DMS153 (cell line): ENCODE data around the gene PELI2.

ENCODE experiments used
- DNase-seq: peaks from one replicate; lab custom pipeline; 2025; lab: John Stamatoyannopoulos, UW

Gene PELI2

DNA sequence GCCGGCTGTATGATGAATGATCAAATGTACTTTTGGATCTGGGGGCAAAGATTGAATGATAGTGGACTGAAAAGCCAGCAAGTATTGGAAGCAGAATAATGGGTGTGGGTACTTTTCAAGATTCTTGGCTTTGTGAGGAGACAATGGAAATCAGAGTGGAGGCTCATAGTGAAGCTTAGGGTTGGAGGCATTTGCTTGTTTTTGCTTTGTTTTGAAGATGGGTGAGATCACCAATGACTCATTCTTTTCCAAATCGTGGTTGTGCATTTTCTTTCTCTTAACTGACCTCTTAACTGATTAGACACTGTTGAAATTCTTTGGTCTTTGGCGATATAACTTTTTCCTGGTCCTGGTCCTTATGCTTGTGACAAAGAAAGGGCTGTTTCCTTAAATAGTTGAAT lies 54.4 kb downstream of the PELI2 start:
- no peak for DNase-seq

DNA sequence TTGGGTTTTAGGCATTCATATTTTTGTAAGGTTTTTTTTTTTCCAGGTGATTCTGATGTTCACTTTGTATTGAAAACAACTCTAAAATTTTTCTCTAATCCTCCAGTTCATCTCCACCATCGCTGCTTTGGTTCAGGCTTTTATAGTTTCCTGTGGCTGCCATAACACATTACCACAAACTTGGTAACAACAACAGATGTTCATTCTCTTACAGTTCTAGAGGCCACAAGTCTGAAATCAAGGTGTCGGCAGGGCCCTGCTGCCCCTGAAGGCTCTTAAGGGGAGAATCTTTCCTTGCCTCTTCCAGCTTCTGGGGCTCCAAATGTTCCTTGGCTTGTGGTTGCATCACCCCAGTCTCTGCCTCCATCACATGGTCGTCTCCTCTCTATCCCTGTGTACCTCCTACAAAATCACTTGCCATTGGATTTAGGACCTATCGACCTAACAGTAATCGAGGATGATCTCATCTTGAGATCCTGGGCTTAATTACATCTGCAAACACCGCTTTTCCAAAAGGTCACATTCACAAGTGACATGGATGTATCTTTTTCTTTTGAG lies 55.2 kb downstream of the PELI2 start:
- no peak for DNase-seq

DNA sequence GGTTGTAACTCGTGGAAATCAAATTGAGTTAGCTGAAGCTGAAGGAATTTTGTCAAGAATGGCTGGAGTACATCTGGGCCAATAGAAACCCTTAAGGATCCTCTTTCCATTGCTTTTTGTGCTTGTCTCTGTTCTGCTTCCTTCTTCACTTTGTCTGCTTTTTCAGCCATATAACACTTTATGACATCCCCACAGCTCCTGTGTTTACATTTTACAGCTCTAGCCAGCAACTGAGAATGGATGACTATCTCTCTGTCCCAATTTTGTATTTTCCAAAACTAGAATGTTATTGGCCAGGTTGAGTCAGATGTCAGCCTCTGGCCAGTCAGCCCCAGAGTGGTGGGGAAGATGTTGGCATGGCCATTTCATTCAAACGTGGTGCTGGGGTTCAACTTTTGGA lies 57.6 kb downstream of the PELI2 start:
- DNase-seq = no peak

DNA sequence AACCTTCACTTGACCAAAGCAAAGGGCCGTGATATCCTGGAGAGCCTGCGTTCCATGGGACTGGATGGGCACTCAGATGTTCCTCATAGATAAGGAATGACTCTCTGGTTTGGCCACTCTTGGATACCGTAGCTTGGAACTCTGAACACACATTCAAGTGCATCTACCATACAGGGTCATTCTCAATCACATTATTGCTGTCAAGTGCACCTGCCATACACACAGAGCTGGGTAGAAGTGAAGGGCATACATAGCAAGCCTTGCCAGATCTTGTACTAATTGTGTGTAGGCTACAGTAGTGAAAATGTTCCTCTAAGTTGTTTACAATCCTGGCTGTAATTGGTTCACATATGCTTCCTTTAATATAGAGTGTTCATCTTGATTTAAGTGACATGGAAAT lies 58.3 kb downstream of the PELI2 start:
- DNase-seq = peak; percentile 21

DNA sequence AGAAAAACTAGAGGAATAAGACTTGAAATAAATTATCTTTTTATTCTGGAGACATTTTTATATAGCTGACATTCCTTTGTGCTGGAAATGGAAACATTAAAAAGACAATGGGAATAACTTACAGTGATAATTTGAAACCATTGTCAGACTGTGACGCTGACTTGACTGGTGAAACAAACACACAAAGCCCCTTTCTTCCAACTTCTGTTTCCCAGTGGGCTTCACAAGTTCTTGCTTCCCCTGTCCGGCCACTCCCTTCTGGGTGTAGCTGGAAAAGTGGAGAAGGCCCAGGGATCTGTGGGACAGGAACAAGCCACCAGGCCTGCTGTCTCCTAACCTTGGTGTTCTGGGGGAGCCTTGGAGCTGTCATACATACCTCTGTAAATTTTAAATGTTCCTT lies 58.8 kb downstream of the PELI2 start:
- no peak for DNase-seq

DNA sequence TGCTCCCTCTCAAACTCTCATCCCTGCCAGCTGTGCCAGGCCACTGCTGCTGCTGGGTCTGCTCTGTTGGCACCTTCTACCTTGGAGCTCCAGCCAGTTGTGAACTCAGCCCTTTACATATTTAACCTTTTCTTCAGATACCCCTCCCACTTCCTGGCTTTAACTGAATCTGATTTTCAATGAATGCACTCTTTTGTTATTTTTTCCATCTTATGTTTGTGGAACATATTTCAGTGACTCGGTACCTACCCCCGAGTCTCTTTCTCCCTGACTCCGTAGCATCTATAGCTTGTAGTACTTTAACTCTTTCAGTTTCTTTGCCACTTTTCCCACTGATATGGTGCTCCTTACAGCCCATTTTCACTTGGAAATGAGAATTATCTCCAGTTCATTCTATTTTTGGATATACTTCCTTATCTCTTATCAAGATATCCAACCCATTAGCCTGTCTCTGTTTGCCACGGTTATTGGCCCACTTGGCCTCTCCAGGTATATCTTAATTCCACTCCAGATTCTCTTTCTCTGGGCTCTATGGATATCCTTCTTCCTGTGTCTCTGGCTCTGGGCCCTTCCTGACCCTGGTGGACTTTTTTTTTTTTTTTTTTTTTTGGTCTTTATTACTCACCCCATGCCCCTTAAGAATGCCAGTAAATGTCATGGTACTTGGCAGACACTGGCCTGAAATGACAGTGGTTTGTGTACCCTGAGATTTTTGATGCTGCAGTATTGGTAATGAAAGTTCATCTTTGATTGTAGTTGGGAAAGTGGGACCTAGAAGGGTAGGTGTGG lies 62.7 kb downstream of the PELI2 start:
- DNase-seq = no peak

DNA sequence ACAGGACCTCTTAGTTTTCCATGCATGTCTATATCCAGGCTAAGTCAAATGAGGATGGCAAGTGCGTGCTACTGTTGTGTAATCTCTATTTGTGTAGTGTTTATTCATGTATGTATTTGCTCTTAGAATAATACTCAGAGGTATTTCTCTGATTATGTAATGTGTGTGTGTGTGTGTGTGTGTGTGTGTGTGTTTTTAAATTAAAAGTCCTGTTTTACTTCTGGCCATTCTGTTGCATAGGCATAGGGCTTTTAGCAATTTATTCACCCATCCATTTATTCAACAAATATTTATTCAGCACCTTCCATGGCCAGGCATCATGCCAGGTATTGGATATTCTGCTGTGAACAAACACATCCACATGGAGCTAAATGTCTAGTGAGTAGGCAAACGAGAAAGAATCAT lies 63.5 kb downstream of the PELI2 start:
- peak; percentile 99 for DNase-seq

DNA sequence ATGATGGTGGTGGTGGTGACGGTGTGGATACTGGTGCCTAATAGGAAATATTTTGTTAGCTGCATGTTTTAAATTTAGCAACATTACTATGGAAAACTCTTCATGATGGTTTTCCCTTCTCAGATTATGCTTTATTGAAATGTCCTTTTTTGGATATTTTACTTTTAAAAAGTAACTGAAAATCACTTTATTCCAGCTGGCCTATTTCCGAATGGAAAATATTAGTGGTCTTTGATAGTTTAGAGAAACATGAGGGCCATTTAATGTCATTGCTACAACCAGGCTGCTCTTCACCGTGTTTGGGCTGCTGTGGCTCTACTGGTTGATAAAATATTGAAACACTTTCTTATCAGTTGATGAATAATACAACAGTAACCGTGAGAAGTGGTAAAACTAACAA lies 64.2 kb downstream of the PELI2 start:
- DNase-seq = no peak

DNA sequence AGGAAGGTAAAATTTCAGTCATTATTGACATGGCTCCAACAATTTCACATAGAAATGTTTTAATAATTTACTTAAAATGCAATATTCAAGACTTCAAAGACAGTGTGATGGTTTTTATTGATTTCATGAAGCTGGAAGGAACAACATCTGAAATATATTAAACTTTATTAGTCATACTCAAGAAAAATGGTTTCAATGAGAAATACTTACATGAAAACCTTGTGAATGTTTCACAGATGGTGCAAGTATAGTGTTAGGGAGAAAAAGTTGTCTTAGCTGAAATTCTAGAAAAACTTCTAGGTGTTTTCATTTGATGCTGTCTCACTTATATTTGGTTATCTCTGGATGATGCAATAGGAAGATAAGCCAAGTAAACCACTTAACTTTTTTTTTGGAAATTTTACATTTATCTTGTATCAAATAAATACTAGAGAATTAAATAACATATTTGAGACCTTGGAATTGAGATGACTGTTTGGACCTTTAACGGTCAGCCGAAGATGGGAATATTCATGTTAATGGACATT lies 65.5 kb downstream of the PELI2 start:
- no peak for DNase-seq

DNA sequence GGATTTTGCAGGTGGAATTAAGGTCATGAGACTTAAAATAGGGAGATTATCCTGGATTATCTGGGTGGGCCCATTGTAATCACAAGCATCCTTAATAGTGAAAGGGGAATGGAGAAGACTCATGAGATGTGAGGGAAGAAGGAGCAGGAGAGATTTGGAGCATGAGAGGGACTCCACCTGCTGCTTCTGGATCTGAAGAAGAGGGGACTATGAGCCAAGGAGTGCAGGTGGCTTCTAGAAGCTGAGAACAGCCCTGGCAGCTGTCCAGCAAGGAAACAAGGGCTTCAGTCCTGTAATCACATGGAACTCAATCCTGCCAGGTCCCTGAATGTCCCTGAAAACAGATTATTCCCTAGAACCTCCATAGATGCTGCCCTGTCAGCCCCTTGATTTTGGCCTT lies 67.8 kb downstream of the PELI2 start:
- no peak for DNase-seq

DNA sequence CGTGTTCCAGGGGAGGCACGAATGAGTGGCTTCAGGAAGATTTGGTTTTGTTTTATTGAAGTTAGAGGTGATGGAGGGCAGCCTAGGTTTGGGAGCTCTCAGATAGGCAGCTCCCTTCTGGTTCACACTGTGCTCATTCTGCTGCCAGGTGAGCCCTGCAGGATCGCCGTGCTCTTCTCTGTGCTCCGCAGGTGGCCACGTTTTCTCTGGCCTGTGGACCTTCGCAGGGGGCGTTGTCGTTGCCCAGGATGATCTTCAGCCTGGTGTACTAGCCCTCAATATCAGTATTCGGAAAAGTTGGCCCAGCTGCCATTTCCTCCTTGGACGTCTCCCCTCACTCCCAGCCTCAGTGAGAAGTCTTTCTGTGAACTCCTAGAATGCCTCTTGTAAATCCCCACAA lies 69.5 kb downstream of the PELI2 start:
- DNase-seq = no peak

DNA sequence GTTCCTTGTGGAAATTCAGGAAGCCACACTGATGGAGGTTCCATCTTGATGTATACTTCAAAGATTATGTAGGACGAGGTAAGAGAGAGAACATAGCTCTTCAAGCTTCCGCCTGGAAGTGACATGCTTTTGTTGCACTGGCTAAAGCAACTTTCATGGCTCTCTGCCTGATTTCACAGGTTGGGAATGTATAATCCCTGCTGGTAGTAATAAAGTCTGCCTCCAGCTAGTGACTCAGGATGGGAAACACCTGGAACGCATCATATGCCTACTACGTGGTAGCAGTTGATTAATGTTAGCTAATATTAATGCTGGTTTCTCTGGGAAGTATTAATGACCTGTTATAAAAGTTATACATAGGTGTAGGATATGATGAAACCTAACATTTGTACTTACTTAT lies 71.1 kb downstream of the PELI2 start:
- DNase-seq = no peak

DNA sequence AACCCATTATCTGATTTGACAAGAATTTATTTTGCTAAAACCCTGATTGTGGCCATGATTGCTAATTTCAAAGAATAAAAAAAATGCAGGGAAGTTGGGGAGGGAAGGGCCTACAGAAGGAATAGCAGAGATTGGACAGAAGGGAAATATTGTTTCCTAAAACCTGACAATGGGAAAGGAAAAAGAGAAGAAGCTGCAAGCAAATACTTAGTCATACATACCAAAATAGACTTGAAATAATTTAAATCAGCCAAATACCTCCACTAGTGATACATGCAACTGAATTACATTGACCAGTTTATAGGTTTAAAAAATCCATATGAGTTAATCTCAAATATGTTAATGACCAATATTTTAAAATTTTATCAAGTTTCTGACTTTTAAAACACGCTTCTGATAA lies 75.1 kb downstream of the PELI2 start:
- no peak for DNase-seq

DNA sequence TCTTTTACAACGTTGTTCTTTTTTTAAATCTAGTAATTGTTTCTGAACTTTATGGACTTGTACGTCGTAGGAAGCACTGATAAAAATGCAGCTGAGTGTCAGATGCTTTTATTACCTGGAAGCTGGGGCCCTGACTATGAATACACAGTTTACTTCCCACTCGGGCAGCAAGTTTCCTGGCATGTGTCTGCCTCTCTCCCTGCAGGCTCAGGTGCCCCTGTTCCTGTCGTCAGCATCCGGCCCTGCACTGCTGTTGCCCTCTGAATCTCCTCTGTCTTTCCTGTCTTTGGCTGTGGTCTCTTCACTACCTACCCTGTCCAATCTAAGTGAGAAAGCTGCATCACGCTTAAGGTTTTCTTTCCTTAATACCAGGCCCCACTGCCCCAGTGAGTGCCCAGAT lies 75.8 kb downstream of the PELI2 start:
- peak; percentile 44 for DNase-seq

DNA sequence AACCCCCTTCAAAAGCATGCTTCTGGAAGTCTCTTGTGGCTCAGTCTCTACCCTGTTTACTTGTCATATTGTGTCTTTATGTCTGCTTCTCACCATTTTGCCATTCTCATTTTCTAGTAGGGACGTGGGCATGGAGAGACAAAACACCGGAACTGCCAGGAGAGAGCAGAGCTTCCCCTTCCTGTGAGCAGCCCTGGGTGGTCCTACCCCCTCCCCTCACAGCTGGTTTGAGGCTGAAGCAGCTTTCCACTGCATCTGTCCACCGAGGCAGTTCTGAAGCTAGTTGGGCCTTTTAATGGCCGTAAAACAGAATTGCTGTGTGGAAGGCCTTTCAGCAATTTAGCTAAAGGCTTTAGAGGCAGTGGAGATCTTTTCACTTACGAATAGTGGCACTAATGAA lies 77.0 kb downstream of the PELI2 start:
- no peak for DNase-seq

DNA sequence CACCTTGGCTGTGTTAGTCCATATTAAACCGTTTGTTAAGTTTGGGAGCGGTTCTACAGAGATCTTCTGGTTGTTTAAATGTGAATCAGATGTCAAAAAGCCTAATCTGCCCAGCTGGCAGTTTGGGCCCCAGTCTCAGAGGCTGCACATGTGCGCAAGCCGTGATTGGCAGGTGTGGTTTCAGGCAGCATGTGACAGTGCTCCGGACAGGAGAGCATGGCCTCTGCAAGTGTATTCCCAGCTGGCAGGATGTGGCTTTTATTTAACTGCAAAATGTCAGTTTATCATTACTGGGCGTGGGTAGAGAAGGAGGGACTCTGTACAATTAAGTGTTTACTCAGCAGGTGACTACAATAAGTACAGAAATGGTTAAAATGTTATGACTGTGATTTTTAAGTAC lies 77.5 kb downstream of the PELI2 start:
- DNase-seq = peak; percentile 86

DNA sequence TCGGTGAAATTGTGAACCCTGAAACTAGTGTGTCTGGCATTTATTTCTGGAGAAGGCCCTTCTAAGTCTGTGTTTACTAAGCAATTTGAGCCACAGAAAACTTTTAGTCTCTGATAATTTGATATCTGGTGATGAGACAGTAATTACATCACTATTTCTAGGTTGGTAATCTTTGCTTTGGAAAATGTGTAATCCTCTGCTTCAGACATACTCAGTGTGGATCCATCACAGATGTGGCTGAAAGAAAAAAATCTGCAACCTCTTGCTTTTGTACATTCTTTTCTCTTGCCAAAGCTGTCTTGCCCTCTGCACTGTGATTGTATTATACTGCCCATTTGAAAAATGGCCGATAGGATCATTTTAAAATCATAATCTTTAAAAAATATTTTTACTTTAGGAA lies 78.1 kb downstream of the PELI2 start:
- DNase-seq = no peak

DNA sequence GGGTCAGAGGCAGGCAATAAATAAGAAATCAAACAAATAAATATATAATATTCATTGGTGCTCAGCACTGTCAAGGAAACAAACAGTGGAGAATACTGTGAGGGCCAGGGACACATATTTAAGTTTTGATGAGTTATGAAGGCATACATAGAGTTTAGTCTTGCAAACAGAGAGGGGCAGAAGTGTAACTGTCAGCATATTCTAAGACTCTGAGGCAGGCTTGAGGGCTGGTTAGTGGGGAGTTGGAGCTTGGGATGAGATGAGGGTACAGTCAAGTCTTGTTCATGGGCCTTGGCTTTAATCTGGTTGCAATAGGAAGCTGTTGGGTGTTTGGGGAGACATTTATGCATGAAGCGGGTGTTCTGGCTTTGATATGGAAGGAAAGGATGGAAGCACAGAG lies 78.9 kb downstream of the PELI2 start:
- DNase-seq = no peak

DNA sequence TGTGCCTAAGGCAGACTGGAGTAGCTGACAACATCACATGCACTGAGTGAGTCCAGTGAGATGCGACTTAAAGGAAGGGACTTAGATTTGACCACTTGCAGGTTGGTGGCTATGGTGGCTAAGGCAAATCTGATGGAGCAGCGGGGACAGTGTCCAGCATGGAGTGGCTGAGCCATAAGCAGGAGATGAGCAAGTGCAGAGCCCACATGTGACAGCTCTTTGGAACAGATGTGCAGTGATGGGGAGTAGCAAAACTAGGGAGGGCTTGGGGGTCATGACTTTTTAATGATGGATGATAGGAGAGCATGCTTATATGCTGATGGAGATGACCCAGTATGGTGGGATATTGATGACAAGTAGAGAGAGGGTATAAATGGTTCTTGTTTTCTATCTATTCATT lies 80.2 kb downstream of the PELI2 start:
- DNase-seq = no peak

DNA sequence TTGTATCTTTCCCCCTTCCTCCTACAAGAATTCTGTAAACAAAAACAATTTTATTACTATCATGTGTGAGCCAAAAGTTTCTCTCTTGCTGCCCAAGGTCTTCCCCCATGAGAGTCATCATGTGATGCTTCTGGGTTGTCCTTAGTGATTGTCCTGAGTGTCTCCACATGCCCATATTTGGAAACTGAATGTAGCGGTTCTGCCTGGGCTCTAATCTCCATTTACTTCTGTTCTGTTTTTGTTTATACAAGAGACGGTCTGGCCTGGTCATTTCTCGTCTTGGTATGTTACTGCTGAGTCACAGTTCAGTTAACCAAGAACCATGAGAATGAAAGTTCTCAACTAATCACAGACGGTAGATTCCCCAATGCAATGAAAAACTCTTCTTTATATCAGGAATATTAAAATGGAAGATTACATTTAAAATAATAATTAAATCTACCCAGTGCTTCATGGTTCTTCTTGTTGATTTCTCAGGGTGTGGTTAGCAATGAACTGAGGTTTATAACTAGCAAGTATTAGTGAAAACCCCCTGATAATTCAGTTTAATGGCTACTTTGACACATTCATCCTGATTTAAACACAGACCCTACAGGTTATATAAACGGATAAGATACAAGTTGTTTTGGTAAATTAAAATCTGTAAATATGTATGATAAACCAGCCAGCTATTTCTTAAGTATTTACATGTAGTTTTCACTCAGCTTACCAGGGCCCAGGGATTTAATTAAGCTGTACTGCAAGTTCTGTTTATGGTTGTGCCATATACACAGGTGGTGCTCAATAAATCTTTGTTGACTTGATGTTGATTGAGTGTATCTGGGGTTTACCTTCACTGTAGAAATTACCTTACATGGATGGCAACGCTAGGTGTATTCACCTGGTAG lies 81.1 kb downstream of the PELI2 start:
- DNase-seq = peak; percentile 25

DNA sequence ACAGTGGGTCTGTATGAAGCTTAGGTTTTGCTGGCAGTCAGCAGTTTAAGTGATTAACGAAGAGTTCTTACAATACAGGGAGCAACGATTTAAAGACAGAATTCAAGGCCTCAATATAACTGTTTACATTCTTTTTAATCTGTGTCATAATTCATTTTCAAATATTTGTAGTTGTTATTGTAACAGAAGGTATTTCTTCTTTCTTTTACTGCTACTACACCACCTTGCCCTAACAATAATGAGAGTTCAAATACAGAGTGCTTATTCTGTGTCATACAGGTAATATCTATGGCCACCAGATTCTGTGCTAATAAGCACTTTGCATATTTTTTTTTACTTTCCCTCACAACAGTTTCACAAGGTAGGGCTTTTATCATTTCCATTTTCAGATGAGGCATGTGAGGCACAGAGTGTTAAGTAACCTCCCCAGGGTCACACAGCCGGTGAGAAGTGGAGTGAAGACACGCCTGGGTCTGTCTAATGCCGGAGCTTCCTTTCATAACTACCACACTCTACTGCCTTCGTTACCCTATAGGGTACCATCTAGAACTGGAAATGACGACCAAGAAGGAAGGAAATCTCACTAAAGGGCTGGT lies 81.9 kb downstream of the PELI2 start:
- DNase-seq = no peak

DNA sequence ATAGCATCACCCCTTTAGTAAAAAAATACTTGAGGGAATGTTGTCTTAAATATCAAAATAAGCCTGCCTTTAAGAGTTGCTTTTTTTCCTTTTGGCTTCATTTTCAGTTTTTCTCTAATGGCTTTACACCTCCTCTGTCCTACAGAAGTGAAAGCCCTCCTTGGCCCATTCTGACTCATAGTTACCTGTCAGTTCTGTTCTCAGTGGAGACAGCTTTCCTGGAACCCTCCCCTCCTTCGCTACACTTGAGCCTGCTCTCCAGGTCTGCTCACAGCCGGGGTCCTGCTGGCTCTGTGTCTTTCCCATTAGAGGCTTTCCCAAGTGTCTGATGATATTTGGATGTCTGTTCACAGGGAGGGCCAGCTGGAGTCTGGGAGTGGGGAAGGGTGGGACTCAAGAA lies 84.0 kb downstream of the PELI2 start:
- DNase-seq = no peak
